HCT116 (cell line): ENCODE results near the gene CBFA2T2. TPM values are rescaled to one million over a fixed set of nuclear protein-coding genes. Genes with fewer than 3 reads are reported as not detected.

Experiments used
- ATAC-seq: fragments of 200-7000 bp; cut with Tn5 transposase; 2 replicates; pipeline ENCODE4 v1.9.1; 2020; ENCODE audit warnings: mild to moderate bottlenecking, moderate library complexity
- BruUV-seq: library from RNA; stranded (reverse); fragments of 400-500 nt; replicated peaks from 2 replicates; lab custom pipeline; 2021; lab: Mats Ljungman, UMichigan
- CTCF ChIA-PET: fragments of 300-600 bp; sonication (Branson Sonifier 250); formaldehyde crosslinking; loops from one replicate; lab custom pipeline; 2021; ENCODE audit warnings: antibody characterized with exemption; lab: Charles Lee
- POLR2A ChIA-PET: fragments of 300-600, 350-600 bp; sonication (Branson Sonifier 250); formaldehyde crosslinking; loops from one replicate; lab custom pipeline; 2021; ENCODE audit warnings: antibody characterized with exemption; lab: Charles Lee
- RAD21 ChIA-PET, 2 experiments: fragments of 300-600 bp; sonication (Branson Sonifier 250); formaldehyde crosslinking; loops; one replicate each; lab custom pipeline; 2023; ENCODE audit warnings: low total read pairs in 2 of 2; ENCODE audit not compliant: uncharacterized antibody in 2 of 2, unreplicated experiment in 2 of 2, low non-redundant PET in 1 of 2; lab: Charles Lee
- DNase-seq: peaks from one replicate; pipeline ENCODE4 v3.0.0-alpha.2; 2010; ENCODE audit warnings: low read depth, low spot score
- H2AFZ ChIP-seq: fragments of 200-600 bp; shearing (Covaris generic), sonication (generic); 2 replicates; pipeline ENCODE4 v1.6.1; 2017; ENCODE audit warnings: low read depth, mixed run types, mixed read lengths, antibody characterized with exemption, low read length; ENCODE audit not compliant: poor library complexity, severe bottlenecking
- H3K27ac ChIP-seq: 2 replicates; pipeline ENCODE4 v1.5.1; 2012; ENCODE audit warnings: low read depth, low read length
- H3K27me3 ChIP-seq: fragments of 200-600 bp; sonication (generic); 2 replicates; pipeline ENCODE4 v1.6.1; 2016; ENCODE audit warnings: mixed run types, low read length, mixed read lengths; ENCODE audit not compliant: insufficient read depth
- H3K36me3 ChIP-seq, 2 experiments: fragments of 200-500 bp in 1 of 2; fragments of 200-600 bp in 1 of 2; sonication (Bioruptor generic) in 1 of 2; sonication (generic) in 1 of 2; 2 replicates each; pipeline versions ENCODE4 v1.5.1 to v1.6.1; 2014 to 2016; ENCODE audit warnings: low read length in 2 of 2, inconsistent platforms in 1 of 2, mixed read lengths in 1 of 2, mixed run types in 1 of 2; ENCODE audit not compliant: insufficient read depth in 2 of 2, control insufficient read depth in 1 of 2
- H3K4me1 ChIP-seq, 2 experiments: fragments of 200-600 bp in 1 of 2; sonication (generic) in 1 of 2; 2 replicates each; pipeline versions ENCODE4 v1.5.1 to v1.6.1; 2012 to 2017; ENCODE audit warnings: low read length in 2 of 2, inconsistent platforms in 1 of 2, mild to moderate bottlenecking in 1 of 2, mixed read lengths in 1 of 2, mixed run types in 1 of 2, moderate library complexity in 1 of 2; ENCODE audit not compliant: insufficient read depth in 2 of 2, control insufficient read depth in 1 of 2
- H3K4me2 ChIP-seq: fragments of 200-600 bp; sonication (generic); 2 replicates; pipeline ENCODE4 v1.6.1; 2017; ENCODE audit warnings: mixed run types, low read length, mixed read lengths
- H3K4me3 ChIP-seq, 2 experiments: fragments of 200-600 bp in 1 of 2; sonication (generic) in 1 of 2; replicated peaks in 1 of 2; 2 replicates each; pipeline ENCODE4 v1.5.1; 2011 to 2016; ENCODE audit warnings: low read length in 2 of 2, control low read depth in 1 of 2, low read depth in 1 of 2, mild to moderate bottlenecking in 1 of 2, mixed read lengths in 1 of 2, mixed run types in 1 of 2
- H3K79me2 ChIP-seq: fragments of 200-600 bp; sonication (generic); 2 replicates; pipeline ENCODE4 v1.6.1; 2017; ENCODE audit warnings: mild to moderate bottlenecking, mixed run types, low read length, moderate library complexity, mixed read lengths; ENCODE audit not compliant: insufficient read depth
- H3K9ac ChIP-seq: fragments of 200-600 bp; sonication (generic); 2 replicates; pipeline ENCODE4 v1.6.1; 2016; ENCODE audit warnings: low read length, mixed read lengths
- H3K9me2 ChIP-seq: fragments of 200-600 bp; sonication (generic), shearing (Covaris generic); 2 replicates; pipeline ENCODE4 v1.6.1; 2017; ENCODE audit warnings: mixed run types, mild to moderate bottlenecking, moderate library complexity; ENCODE audit not compliant: insufficient read depth
- H3K9me3 ChIP-seq, 2 experiments: fragments of 200-500 bp in 1 of 2; fragments of 200-600 bp in 1 of 2; sonication (Bioruptor generic) in 1 of 2; sonication (generic) in 1 of 2; 2 replicates each; pipeline ENCODE4 v1.6.1; 2014 to 2017; ENCODE audit warnings: low read length in 2 of 2, mixed read lengths in 2 of 2, inconsistent platforms in 1 of 2, low read depth in 1 of 2, mild to moderate bottlenecking in 1 of 2, mixed run types in 1 of 2, moderate library complexity in 1 of 2; ENCODE audit not compliant: control insufficient read depth in 1 of 2, insufficient read depth in 1 of 2
- H4K20me1 ChIP-seq: fragments of 200-600 bp; sonication (generic), shearing (Covaris generic); 2 replicates; pipeline ENCODE4 v1.6.1; 2017; ENCODE audit warnings: mixed run types, mild to moderate bottlenecking, moderate library complexity; ENCODE audit not compliant: insufficient read depth
- CBX3 ChIP-seq: IDR thresholded peaks from 2 replicates; pipeline ENCODE4 v1.6.1; 2012; ENCODE audit warnings: low read depth
- CEBPB ChIP-seq: IDR thresholded peaks from 2 replicates; pipeline ENCODE4 v1.6.1; 2012; ENCODE audit warnings: low read depth
- CTCF ChIP-seq, 3 experiments: fragments of 200-600 bp in 1 of 3; sonication (generic) in 1 of 3; IDR thresholded peaks in 2 of 3; conservative IDR thresholded peaks in 1 of 3; 2 replicates each; pipeline ENCODE4 v1.5.1; 2012 to 2017; ENCODE audit warnings: low read depth in 2 of 3, low read length in 2 of 3, antibody characterized with exemption in 1 of 3, borderline replicate concordance in 1 of 3, control low read depth in 1 of 3, mild to moderate bottlenecking in 1 of 3, mixed read lengths in 1 of 3, mixed run types in 1 of 3, moderate library complexity in 1 of 3; ENCODE audit not compliant: insufficient read depth in 1 of 3
- EZH2 ChIP-seq: fragments of 200-600 bp; sonication (generic); IDR thresholded peaks from 2 replicates; pipeline ENCODE4 v1.6.1; 2017; ENCODE audit warnings: antibody characterized with exemption, mixed run types
- FOSL1 ChIP-seq: IDR thresholded peaks from 2 replicates; pipeline ENCODE4 v1.6.1; 2012; ENCODE audit warnings: low read depth
- MAX ChIP-seq: IDR thresholded peaks from 2 replicates; pipeline ENCODE4 v1.6.1; 2012
- POLR2AphosphoS5 ChIP-seq: IDR thresholded peaks from 2 replicates; pipeline ENCODE4 v1.6.1; 2011; ENCODE audit warnings: mild to moderate bottlenecking, low read depth, low read length, moderate library complexity
- RAD21 ChIP-seq: IDR thresholded peaks from 2 replicates; pipeline ENCODE4 v1.6.1; 2012; ENCODE audit warnings: low read depth, mild to moderate bottlenecking
- SIN3A ChIP-seq: IDR thresholded peaks from 2 replicates; pipeline ENCODE4 v1.6.1; 2012; ENCODE audit warnings: low read depth
- SRF ChIP-seq: IDR thresholded peaks from 2 replicates; pipeline ENCODE4 v1.6.1; 2012; ENCODE audit warnings: low read depth
- TCF7L2 ChIP-seq: IDR thresholded peaks from 2 replicates; pipeline ENCODE4 v1.7.0; 2011; ENCODE audit warnings: borderline replicate concordance, inconsistent platforms; ENCODE audit not compliant: insufficient read depth, insufficient read length; ENCODE audit errors: extremely low read depth
- intact Hi-C: fragments of 100-400 bp; cut with micrococcal nuclease; formaldehyde crosslinking; loops from 2 replicates; pipeline ENCODE4 v1.10.0; 2022
- total RNA-seq: library from RNA; stranded (reverse); gene quantifications from one replicate; pipeline ENCODE4 v1.2.1, GENCODE V29; 2021; ENCODE audit not compliant: unreplicated experiment

CBFA2T2 gene
- total RNA-seq, 1 experiment from 2014 or later: 8.0 TPM

GRCh38 chr20:33584976-33585375, 95.1 kb downstream of the CBFA2T2 start:
- Histone ChIP-seq H3K4me2 (no peak overlapping the region), H3K27me3 (no peaks in the 10 kb centered on the region), H3K9me3 (no peaks in the 10 kb centered on the region), H2AFZ (no peak overlapping the region), H3K36me3 (no peaks in the 10 kb centered on the region), H3K4me3 (no peak overlapping the region), H3K79me2 (no peaks in the 10 kb centered on the region), H4K20me1 (peaks cover 3% of the 10 kb centered on the region; the same call in 1 of the 2 replicates), H3K27ac (no peak overlapping the region), H3K4me1 (peaks cover 3 to 13% of the 10 kb centered on the region in 2 experiments; a peak in 3 of 4 replicates), H3K9me2 (no peaks in the 10 kb centered on the region), H3K9ac (no peak overlapping the region)
- no peak for ATAC-seq
- no peak for DNase-seq
- CTCF ChIA-PET: no interaction called here
- POLR2A ChIA-PET: no interaction called here
- no peak for TF ChIP-seq RAD21
- TF ChIP-seq EZH2: no peak
- BruUV-seq: no TSS peak
- RAD21 ChIA-PET: no interaction called here
- intact Hi-C loops: no loop called here

GRCh38 chr20:33585413-33585812, 95.5 kb downstream of the CBFA2T2 start:
- POLR2A ChIA-PET: no interaction called here
- Histone ChIP-seq H3K9me2 (no peaks in the 10 kb centered on the region), H3K27ac (no peak overlapping the region), H3K4me3 (no peak overlapping the region), H3K4me2 (no peak overlapping the region), H3K4me1 (peaks cover 3 to 13% of the 10 kb centered on the region in 2 experiments; a peak in 3 of 4 replicates), H3K9me3 (no peaks in the 10 kb centered on the region), H3K9ac (no peak overlapping the region), H2AFZ (no peak overlapping the region), H4K20me1 (peaks cover 3% of the 10 kb centered on the region; the same call in 1 of the 2 replicates), H3K27me3 (no peaks in the 10 kb centered on the region), H3K36me3 (no peaks in the 10 kb centered on the region), H3K79me2 (no peaks in the 10 kb centered on the region)
- no TSS peak for BruUV-seq
- TF ChIP-seq CBX3 (no peak), SRF (no peak), POLR2AphosphoS5 (no peak), SIN3A (no peak), CEBPB (no peak), CTCF (IDR thresholded peaks at IDR 0.05 in 2 of 3, conservative IDR thresholded peaks at IDR 0.05 in 1 of 3; ENCODE audit: borderline replicate concordance in 1 of 3, insufficient read depth in 1 of 3, low read depth in 2 of 3, low read length in 2 of 3) (no peak), FOSL1 (no peak), MAX (no peak), TCF7L2 (no peak)
- no peak for DNase-seq
- RAD21 ChIA-PET: no interaction called here
- intact Hi-C loops: no loop called here
- CTCF ChIA-PET: no interaction called here
- ATAC-seq: no peak
